Measurements from ENCODE around the gene TCF7L2. TPM values are rescaled to one million over a fixed set of nuclear protein-coding genes. Genes with fewer than 3 reads are reported as not detected.
"Not testable (repeated sequence)": the region's sequence is repeated elsewhere in the genome, so short reads cannot be mapped to it uniquely, and the experiment has no call there.

TCF7L2 gene
- total RNA-seq, 1 donor = 6.7 TPM

GRCh38 chr10:113060201-113061053, 110.4 kb downstream of the TCF7L2 start:
- peak in 1 of 3 donors; percentile 16 for DNase-seq (ENCODE audit: low read depth in 2 of 3, low spot score in 2 of 3)

GRCh38 chr10:113061054-113061430, 111.0 kb downstream of the TCF7L2 start:
- no peak for DNase-seq (ENCODE audit: low read depth in 2 of 3, low spot score in 2 of 3)

GRCh38 chr10:113061557-113061956, 111.5 kb downstream of the TCF7L2 start:
- DNase-seq (ENCODE audit: low read depth in 2 of 3, low spot score in 2 of 3) = no peak

- no peak for DNase-seq (ENCODE audit: low read depth in 2 of 3, low spot score in 2 of 3)
Observed at GRCh38 chr10:113063043-113063967, 113.3 kb downstream of the TCF7L2 start.

GRCh38 chr10:113064039-113064438, 114.0 kb downstream of the TCF7L2 start:
- no peak for DNase-seq (ENCODE audit: low read depth in 2 of 3, low spot score in 2 of 3)

- not testable (repeated sequence) for DNase-seq (ENCODE audit: low read depth in 2 of 3, low spot score in 2 of 3)
Observed at GRCh38 chr10:113066120-113066519, 116.1 kb downstream of the TCF7L2 start.

GRCh38 chr10:113066561-113067312, 116.7 kb downstream of the TCF7L2 start:
- no peak for DNase-seq (ENCODE audit: low read depth in 2 of 3, low spot score in 2 of 3)

GRCh38 chr10:113067501-113067900, 117.5 kb downstream of the TCF7L2 start:
- DNase-seq (ENCODE audit: low read depth in 2 of 3, low spot score in 2 of 3) = no peak

- DNase-seq (ENCODE audit: low read depth in 2 of 3, low spot score in 2 of 3) = no peak
Observed at GRCh38 chr10:113068178-113068890, 118.3 kb downstream of the TCF7L2 start.

GRCh38 chr10:113069595-113069994, 119.5 kb downstream of the TCF7L2 start:
- DNase-seq (ENCODE audit: low read depth in 2 of 3, low spot score in 2 of 3) = no peak

GRCh38 chr10:113071446-113071845, 121.4 kb downstream of the TCF7L2 start:
- no peak for DNase-seq (ENCODE audit: low read depth in 2 of 3, low spot score in 2 of 3)

- DNase-seq (ENCODE audit: low read depth in 2 of 3, low spot score in 2 of 3) = no peak
Observed at GRCh38 chr10:113073549-113074189, 123.6 kb downstream of the TCF7L2 start.

GRCh38 chr10:113076949-113077348, 126.9 kb downstream of the TCF7L2 start:
- no peak for DNase-seq (ENCODE audit: low read depth in 2 of 3, low spot score in 2 of 3)

GRCh38 chr10:113078282-113078907, 128.3 kb downstream of the TCF7L2 start:
- no peak for DNase-seq (ENCODE audit: low read depth in 2 of 3, low spot score in 2 of 3)

- no peak for DNase-seq (ENCODE audit: low read depth in 2 of 3, low spot score in 2 of 3)
Observed at GRCh38 chr10:113080061-113080924, 130.2 kb downstream of the TCF7L2 start.

- DNase-seq (ENCODE audit: low read depth in 2 of 3, low spot score in 2 of 3) = no peak
Observed at GRCh38 chr10:113080925-113081229, 130.8 kb downstream of the TCF7L2 start.

- DNase-seq (ENCODE audit: low read depth in 2 of 3, low spot score in 2 of 3) = no peak
Observed at GRCh38 chr10:113084031-113084430, 134.0 kb downstream of the TCF7L2 start.

GRCh38 chr10:113085776-113086175, 135.7 kb downstream of the TCF7L2 start:
- no peak for DNase-seq (ENCODE audit: low read depth in 2 of 3, low spot score in 2 of 3)

Data from hematopoietic multipotent progenitor cell (in vitro differentiated cells).